NK-92 (cell line): ENCODE measurements around the gene ATG13.
"Not testable (repeated sequence)": the region's sequence is repeated elsewhere in the genome, so short reads cannot be mapped to it uniquely, and the experiment has no call there.

ENCODE experiments used
- DNase-seq: peaks from one replicate; lab custom pipeline; 2025; ENCODE audit not compliant: unreplicated experiment; lab: John Stamatoyannopoulos, UW

The ATG13 gene

GRCh38 chr11:46642627-46643335 is 25.4 kb downstream of the ATG13 start:
- no peak for DNase-seq

DNA sequence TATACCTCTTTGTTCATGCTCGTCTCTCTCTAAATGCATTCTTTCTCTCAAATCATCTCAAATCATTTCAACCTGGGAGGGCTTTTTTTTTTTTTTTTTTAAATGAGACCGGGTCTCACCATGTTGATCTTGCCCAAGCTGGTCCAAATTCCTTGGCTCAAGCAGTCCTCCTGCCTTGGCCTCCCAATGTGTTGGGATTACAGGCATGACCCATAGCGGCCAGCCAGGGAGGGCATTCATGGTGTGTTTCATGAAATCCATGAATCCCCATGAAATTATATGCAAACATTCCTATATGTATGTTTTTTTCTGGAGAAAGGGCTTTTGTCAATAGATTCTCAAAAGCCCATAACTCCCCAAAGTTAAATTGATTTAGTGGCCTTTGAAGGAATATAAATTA is 26.2 kb downstream of the ATG13 start:
- no peak for DNase-seq

- DNase-seq: no peak
Observed at GRCh38 chr11:46643986-46644385, 26.6 kb downstream of the ATG13 start.

DNA sequence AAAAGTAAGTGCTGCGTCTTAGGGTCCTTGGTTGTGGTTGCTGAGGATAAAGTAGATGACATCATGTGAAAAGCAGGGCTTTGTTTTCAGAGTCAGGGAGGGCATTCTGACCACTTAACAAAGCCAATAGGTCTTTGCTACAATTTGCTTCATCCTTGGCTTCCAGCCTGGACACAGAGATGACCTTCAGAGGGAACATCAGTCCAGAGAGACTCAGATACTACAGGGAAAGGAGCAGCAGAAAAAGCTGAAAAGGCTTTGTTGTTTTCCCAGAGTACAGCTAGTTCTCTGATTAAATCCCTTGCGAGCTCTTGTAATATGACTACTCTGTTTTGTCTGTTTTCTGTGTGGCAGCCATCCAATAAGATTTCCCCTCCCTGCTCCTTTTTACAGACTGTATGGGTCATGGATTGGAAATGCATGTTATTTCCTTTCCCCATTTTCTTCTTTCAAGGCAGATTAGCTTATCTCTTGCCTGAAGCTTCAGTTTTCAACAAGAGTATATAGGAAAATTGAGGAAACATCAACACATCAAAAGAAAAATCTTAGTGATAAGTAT is 31.9 kb downstream of the ATG13 start:
- no peak for DNase-seq

- DNase-seq: no peak
Observed at GRCh38 chr11:46655631-46656030, 38.3 kb downstream of the ATG13 start.

DNA sequence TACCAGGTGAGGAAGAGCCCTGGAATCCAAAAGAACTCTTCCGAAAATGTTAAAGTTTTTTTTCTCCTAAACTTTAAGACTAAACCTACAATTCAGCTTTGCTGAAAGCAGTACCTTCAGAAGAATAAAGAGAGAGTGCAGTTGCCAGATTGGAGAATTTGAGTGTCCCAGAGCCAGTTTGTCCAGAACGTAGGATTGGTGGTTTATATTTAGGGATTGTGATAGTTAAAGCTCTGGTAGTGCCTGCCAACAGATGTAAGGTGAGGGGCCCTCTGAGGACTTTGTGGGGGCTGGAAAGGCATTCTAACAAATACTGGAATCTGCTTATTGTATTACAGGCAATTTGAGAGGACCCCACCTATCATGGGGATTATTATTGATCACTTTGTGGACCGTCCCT is 39.8 kb downstream of the ATG13 start:
- no peak for DNase-seq

DNA sequence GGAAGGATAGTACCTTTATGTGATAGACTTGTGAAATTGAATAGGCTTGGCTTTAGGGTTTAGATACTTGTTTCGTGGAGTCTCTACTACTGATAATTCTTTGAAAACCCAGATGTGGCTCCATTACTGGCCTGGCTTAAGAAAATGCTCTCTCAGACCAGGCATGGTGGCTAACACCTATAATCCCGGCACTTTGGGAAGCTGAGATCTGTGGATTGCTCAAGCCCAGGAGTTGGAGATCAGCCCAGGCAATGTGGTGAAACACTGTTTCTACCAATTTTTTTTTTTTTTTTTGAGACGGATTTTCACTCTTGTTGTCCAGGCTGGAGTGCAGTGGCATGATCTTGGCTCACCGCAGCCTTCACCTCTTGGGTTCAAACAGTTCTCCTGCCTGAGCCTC is 40.9 kb downstream of the ATG13 start:
- DNase-seq: no peak

GRCh38 chr11:46659908-46660307 is 42.6 kb downstream of the ATG13 start:
- no peak for DNase-seq

- DNase-seq: no peak
Observed at GRCh38 chr11:46661836-46662235, 44.5 kb downstream of the ATG13 start.

DNA sequence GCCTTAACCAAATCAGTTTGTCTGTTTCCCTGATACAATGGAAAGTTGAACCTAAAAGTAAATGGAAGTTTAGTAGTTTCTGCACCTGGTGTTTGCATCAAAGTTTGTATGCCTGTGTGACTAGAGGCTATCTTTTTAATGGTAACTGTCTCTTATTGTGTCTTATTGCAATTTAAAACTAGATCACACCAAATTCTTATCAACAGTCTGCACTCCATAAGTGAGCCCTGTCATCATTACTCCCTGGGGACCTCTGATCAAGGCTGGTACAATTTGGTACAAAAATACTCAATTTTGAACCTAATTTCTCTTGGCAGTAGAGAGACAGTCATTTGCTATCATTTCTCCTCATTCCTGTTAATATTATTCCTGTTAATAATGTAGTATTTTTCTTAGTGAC is 45.0 kb downstream of the ATG13 start:
- no peak for DNase-seq

DNA sequence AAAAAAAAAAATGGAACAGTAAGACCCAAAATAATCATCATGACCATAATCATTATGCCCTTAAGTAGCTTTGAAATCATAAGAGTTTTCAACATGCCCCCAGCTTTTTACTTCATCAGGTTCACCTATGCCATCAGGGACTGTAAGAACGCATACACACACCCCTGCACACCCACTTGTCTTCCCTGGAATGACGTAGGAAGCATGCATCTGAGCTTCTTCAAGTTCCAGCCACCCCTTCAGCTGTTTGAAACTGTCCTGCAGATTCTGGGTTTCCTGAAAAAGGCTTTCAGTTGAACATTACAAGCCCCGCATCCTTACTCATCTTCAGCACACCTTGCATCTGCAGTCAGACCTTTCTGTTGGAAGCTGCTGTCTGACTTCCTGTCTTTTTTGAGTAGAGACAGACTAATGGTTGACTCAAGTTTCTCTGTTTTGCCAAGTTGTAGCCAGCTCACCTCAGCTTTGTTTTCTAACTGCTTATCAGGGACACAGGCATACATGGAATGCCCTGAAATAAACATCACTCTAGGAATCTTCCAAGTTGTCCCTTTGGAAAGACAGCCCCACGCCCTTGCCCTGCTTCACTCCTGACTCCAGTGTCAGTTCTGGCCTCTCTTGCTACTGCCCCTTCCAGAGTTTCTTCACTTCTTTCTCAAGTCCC is 46.1 kb downstream of the ATG13 start:
- DNase-seq: no peak

GRCh38 chr11:46664612-46665011 is 47.3 kb downstream of the ATG13 start:
- DNase-seq: no peak

GRCh38 chr11:46665356-46665755 is 48.0 kb downstream of the ATG13 start:
- no peak for DNase-seq

DNA sequence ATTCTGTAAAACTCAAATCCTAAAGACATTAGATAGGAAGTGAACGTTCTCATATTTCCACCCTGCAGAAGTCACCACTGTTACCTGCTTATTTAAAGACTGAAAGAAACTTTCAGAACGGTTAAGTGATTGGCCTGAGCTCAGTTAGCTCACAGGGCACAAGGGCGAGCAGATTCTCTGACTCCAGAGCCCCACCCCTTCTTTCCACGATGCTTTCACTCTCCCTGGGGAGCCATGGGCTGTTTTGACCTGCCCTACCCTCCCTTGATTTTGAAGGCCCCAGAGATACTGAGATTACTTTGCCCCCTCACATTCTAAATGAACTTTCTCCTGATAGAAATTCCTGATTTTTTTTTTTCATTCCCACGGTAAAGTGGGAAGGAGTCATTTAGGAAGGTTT is 49.2 kb downstream of the ATG13 start:
- no peak for DNase-seq

DNA sequence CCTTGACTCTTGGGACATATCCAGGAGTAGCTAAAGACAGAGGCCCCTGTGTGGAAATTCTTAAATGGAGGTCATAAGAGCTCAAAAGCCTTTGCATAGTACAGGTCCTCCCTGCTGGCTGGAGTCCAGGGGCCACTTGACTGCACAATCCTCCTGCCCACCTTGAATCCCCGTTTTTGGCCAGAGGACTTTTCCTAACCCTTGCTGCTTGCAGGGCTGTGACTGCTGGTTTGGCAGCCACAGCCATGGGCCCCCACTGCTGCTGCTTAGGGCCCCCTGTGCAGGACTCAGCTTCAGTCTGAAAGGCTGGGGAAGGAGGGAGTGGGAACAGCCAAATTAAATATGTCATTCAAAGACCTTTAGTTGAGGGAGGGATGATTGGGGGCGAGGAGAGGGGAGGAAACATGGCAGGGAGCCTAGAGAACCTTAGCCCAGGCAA is 49.7 kb downstream of the ATG13 start:
- DNase-seq: no peak

GRCh38 chr11:46668480-46669085 is 51.2 kb downstream of the ATG13 start:
- DNase-seq: no peak

GRCh38 chr11:46669711-46670139 is 52.4 kb downstream of the ATG13 start:
- DNase-seq: no peak

GRCh38 chr11:46670521-46670920 is 53.2 kb downstream of the ATG13 start:
- DNase-seq: not testable (repeated sequence)

DNA sequence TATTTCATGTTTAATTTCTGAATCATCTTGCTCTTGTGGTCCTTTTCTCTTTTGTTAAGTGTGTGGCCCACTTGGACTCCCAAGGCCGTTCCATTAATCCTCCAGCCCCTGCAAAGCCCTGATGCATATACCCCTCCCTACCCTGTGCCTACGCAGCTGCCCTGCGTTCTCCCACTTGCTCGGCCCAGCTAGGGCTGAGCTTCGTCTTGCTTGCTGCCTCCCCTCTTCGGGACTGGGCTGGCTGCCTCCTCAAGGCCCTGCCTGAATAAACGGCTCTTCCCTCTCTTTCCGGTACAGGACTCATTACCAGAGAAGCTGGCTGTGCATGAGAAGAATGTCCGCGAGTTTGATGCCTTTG is 54.6 kb downstream of the ATG13 start:
- no peak for DNase-seq

DNA sequence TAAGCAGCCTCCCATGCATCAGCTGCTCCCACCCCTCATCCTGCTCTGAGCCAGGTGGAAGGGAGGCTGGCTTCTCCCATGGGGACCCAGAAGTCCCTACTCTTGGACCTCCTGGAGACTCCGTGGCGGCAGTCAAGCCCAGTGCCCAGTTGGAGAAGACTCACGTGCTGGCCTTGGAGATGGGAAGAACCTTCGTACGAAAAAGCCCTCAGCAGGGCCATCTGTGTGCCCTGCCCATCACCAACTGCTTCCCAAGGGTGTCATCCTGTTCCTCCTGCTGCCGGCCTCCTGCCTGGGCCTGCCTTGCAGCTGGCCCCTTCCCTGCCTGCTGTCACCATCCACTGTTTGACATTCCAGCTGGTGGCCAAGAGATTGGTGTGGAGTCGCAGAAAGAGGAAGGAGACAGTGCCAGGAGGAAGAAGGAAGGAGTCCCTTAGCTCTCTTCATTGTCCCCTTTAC is 55.1 kb downstream of the ATG13 start:
- no peak for DNase-seq

DNA sequence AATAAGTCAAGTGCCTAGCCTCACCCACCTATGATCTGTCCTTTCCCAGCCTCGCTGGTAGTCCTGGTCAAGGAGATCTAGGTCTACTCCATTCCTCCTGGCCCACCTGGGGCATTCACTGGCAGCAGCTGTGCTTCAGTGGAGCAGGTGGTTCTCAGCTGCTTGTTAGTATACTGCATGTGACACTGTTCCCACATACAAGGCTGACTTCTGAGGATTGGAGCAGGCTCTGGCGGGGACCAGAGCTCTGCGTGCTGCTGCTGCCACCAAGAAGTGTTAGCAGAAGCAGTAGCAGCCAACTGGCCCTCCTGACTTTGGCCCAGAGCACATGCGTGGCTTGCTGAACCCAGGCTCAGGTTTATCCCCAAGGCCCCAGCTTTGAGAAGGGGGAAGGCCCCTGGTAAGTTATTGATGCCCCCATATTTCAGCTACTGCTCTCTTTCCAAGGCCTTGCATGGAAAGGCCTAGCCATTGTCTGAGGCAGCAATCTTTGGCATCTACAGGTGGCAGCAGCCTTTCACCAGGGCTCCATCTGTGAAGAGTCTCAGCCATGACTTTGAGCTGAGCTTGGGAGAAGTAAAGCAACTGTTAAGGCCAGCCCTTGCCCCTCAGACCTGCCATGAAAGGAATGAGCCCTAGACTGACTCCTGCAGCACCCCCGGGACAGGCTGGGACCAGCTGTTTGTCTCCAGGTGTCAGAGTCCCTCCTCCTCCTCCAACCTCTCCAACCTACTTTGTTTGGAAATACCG is 56.5 kb downstream of the ATG13 start:
- no peak for DNase-seq
